GM21515 (cell line): ENCODE results near the gene ZNF502.

ENCODE experiments used
- ATAC-seq: cut with Tn5 transposase; IDR thresholded peaks from one replicate; pipeline ENCODE4 v1.9.1; 2021; ENCODE audit not compliant: unreplicated experiment

Gene ZNF502

GRCh38 chr3:44764248-44764647 lies 51.8 kb downstream of the ZNF502 start:
- no peak for ATAC-seq

GRCh38 chr3:44771424-44772098 lies 59.1 kb downstream of the ZNF502 start:
- no peak for ATAC-seq

- no peak for ATAC-seq
These were observed 59.6 kb downstream of the ZNF502 start for GRCh38 chr3:44772099-44772442.
